K562 (cell line): ENCODE results near the gene ZCCHC17. TPM values are rescaled to one million over a fixed set of nuclear protein-coding genes. Genes with fewer than 3 reads are reported as not detected.

ENCODE experiments used
- ATF7 ChIP-seq: fragments of 450-650 bp; IDR thresholded peaks from 2 replicates; pipeline ENCODE4 v1.7.1; 2014; ENCODE audit warnings: mild to moderate bottlenecking, moderate library complexity
- BRF1 ChIP-seq: IDR thresholded peaks from 3 replicates; pipeline ENCODE4 v1.6.1; 2011; ENCODE audit warnings: borderline replicate concordance, mild to moderate bottlenecking; ENCODE audit not compliant: insufficient read length; ENCODE audit errors: extremely low read depth
- CBX5 ChIP-seq: IDR thresholded peaks from 2 replicates; pipeline ENCODE4 v1.6.1; 2014; ENCODE audit warnings: low read depth, borderline replicate concordance
- FOXJ3 ChIP-seq: sonication (generic); formaldehyde crosslinking; IDR thresholded peaks from 2 replicates; pipeline ENCODE4 v1.4.0; 2020; ENCODE audit warnings: mild to moderate bottlenecking, missing genetic modification reagents
- GATAD2A ChIP-seq: fragments of 450-650 bp; IDR thresholded peaks from 2 replicates; pipeline ENCODE4 v1.6.1; 2017
- MCM3 ChIP-seq: fragments of 450-650 bp; IDR thresholded peaks from 2 replicates; pipeline ENCODE4 v1.6.1; 2016
- NFIX ChIP-seq: fragments of 250-450 bp; sonication (Bioruptor Pico); IDR thresholded peaks from 2 replicates; pipeline ENCODE4 v1.4.0; 2020; ENCODE audit warnings: low read depth, mild to moderate bottlenecking, moderate library complexity
- PRMT5 ChIP-seq: sonication (generic); formaldehyde crosslinking; IDR thresholded peaks from 2 replicates; pipeline ENCODE4 v1.5.0; 2020; ENCODE audit warnings: missing genetic modification reagents
- SAFB ChIP-seq: fragments of 200-400 bp; formaldehyde crosslinking; IDR thresholded peaks from 2 replicates; pipeline ENCODE4 v1.6.1; 2017; ENCODE audit warnings: low read depth, low read length, borderline replicate concordance
- STAT5A ChIP-seq: IDR thresholded peaks from 2 replicates; pipeline ENCODE4 v1.6.1; 2012; ENCODE audit warnings: low read length, inconsistent platforms, borderline replicate concordance
- TAF9B ChIP-seq: fragments of 450-650 bp; IDR thresholded peaks from 2 replicates; pipeline ENCODE4 v1.6.1; 2018; ENCODE audit warnings: mild to moderate bottlenecking; ENCODE audit not compliant: partially characterized antibody
- TRIM24 ChIP-seq, 2 experiments: fragments of 450-650 bp; IDR thresholded peaks; 2 replicates each; pipeline ENCODE4 v1.6.1; 2016
- ZBTB1 ChIP-seq: sonication (generic); formaldehyde crosslinking; IDR thresholded peaks from 2 replicates; pipeline ENCODE4 v1.8.1; 2023; ENCODE audit warnings: missing genetic modification reagents, low read depth, mild to moderate bottlenecking, borderline replicate concordance
- ZNF436 ChIP-seq: fragments of 250-450, 450-650 bp; sonication (Bioruptor Pico); formaldehyde crosslinking; IDR thresholded peaks from 2 replicates; pipeline ENCODE4 v1.7.0; 2020; ENCODE audit warnings: mild to moderate bottlenecking
- ZNF695 ChIP-seq: fragments of 450-650 bp; formaldehyde crosslinking; IDR thresholded peaks from 2 replicates; pipeline ENCODE4 v1.4.0; 2020; ENCODE audit warnings: mild to moderate bottlenecking, moderate library complexity
- polyA plus RNA-seq, 8 experiments: library from polyadenylated mRNA; depleted of rRNA in 4 of 8; stranded (reverse) in 5 of 8; unstranded in 3 of 8; fragments of >200 nt; fragmentation: Nextera tagmentation in 2 of 8; fragmentation: Illumina TruSeq in 1 of 8; extraction: Ambion mirVana in 2 of 8; extraction: Trizol in 1 of 8; gene quantifications; 2 replicates each; pipeline versions ENCODE4 v1.2.1 to v1.2.3, GENCODE V29; 2011 to 2014; ENCODE audit warnings: inconsistent platforms in 1 of 8, missing spikeins in 1 of 8
- total RNA-seq, 7 experiments: library from RNA; depleted of rRNA in 6 of 7; stranded (reverse); fragments of >200 nt in 6 of 7; fragmentation: Illumina TruSeq in 2 of 7; extraction: Trizol in 2 of 7; gene quantifications; 2 replicates each; pipeline versions ENCODE4 v1.2.1 to v1.2.3, GENCODE V29; 2011 to 2021; ENCODE audit warnings: low replicate concordance in 1 of 7
- TF ChIP-seq, protein P1 (sequence below): sonication (generic); formaldehyde crosslinking; IDR thresholded peaks from 2 replicates; pipeline ENCODE4 v1.4.0; 2020; ENCODE audit warnings: mild to moderate bottlenecking, missing genetic modification reagents
- TF ChIP-seq, protein P2 (sequence below): fragments of 200-800 bp; sonication (Bioruptor generic); IDR thresholded peaks from 2 replicates; pipeline ENCODE4 v1.6.1; 2017; ENCODE audit warnings: missing genetic modification characterization, missing compliant biosample characterization
- TF ChIP-seq, protein P3 (sequence below): fragments of 450-650 bp; IDR thresholded peaks from 2 replicates; pipeline ENCODE4 v1.6.1; 2016; ENCODE audit warnings: borderline replicate concordance
- TF ChIP-seq, protein P4 (sequence below): fragments of 250-450 bp; sonication (Bioruptor Pico); IDR thresholded peaks from 2 replicates; pipeline ENCODE4 v1.8.0; 2021; ENCODE audit warnings: moderate library complexity, mild to moderate bottlenecking, inconsistent platforms
- TF ChIP-seq, protein P5 (sequence below): IDR thresholded peaks from 2 replicates; pipeline ENCODE4 v1.6.1; 2016; ENCODE audit warnings: missing genetic modification characterization, missing compliant biosample characterization
- TF ChIP-seq, protein P6 (sequence below): fragments of 450-650 bp; IDR thresholded peaks from 2 replicates; pipeline ENCODE4 v1.6.1; 2014; ENCODE audit warnings: low read depth, mild to moderate bottlenecking, moderate library complexity, borderline replicate concordance

The ZCCHC17 gene
- total and polyA plus RNA-seq, 9 of the 15 experiments (the other 6 are each of a cell fraction or from before 2014, with no cell fraction given) = 46.9 to 150 (median 74.7) TPM

DNA sequence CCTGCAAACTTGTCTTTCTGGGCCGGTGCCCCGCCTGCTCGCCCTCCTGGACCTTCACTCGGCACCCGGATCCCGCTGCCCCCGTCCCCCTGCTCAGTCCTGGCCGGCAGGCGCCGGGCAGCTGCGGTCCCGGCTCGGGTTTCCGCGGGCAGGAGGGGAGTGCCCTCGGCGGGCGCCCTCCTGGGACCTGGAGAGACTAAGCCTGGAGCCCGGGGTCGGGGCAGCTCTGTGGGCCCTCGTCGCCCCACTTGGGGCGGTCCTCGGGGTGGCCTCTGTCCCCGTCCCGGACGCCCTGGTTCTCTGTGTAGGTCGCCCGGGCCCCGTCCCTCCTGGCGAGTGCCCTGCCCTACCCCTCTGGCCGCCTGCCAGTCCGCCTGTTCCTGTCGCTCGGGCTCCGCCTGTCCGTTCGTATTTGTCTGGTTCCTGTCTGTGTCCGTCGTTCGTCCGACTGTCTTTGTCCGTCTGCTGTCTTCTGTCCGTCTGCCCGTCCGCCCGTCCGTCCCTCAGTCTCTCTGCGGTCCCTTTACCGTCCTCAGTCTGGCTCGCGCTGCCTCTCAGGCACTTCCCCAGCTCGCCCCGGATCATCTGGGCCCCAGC lies 116.7 kb downstream of the ZCCHC17 start (continued):
- TF ChIP-seq TAF9B (no peak), FOXJ3 (no peak), BRF1 (no peak), NFIX (no peak), ATF7 (no peak), ZNF436 (CRISPR knock-in tag) (no peak), MCM3 (no peak), PRMT5 (CRISPR knock-in tag) (no peak), STAT5A (no peak), SAFB (no peak), CBX5 (no peak), ZBTB1 (CRISPR knock-in tag) (no peak; the same call in 1 of the 2 replicates), TRIM24 (IDR thresholded peaks at IDR 0.05) (0 out of 4 replicates have a peak, but pooled peaks of 1 of the 2 experiments have one; percentile 29), GATAD2A (no peak), ZNF695 (CRISPR knock-in tag) (no peak)
- TF ChIP-seq, protein P1, sequence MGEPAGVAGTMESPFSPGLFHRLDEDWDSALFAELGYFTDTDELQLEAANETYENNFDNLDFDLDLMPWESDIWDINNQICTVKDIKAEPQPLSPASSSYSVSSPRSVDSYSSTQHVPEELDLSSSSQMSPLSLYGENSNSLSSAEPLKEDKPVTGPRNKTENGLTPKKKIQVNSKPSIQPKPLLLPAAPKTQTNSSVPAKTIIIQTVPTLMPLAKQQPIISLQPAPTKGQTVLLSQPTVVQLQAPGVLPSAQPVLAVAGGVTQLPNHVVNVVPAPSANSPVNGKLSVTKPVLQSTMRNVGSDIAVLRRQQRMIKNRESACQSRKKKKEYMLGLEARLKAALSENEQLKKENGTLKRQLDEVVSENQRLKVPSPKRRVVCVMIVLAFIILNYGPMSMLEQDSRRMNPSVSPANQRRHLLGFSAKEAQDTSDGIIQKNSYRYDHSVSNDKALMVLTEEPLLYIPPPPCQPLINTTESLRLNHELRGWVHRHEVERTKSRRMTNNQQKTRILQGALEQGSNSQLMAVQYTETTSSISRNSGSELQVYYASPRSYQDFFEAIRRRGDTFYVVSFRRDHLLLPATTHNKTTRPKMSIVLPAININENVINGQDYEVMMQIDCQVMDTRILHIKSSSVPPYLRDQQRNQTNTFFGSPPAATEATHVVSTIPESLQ (CRISPR knock-in tag) = no peak
- TF ChIP-seq, protein P2, sequence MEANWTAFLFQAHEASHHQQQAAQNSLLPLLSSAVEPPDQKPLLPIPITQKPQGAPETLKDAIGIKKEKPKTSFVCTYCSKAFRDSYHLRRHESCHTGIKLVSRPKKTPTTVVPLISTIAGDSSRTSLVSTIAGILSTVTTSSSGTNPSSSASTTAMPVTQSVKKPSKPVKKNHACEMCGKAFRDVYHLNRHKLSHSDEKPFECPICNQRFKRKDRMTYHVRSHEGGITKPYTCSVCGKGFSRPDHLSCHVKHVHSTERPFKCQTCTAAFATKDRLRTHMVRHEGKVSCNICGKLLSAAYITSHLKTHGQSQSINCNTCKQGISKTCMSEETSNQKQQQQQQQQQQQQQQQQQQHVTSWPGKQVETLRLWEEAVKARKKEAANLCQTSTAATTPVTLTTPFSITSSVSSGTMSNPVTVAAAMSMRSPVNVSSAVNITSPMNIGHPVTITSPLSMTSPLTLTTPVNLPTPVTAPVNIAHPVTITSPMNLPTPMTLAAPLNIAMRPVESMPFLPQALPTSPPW = no peak; the same call in 1 of the 2 replicates
- TF ChIP-seq, protein P3, sequence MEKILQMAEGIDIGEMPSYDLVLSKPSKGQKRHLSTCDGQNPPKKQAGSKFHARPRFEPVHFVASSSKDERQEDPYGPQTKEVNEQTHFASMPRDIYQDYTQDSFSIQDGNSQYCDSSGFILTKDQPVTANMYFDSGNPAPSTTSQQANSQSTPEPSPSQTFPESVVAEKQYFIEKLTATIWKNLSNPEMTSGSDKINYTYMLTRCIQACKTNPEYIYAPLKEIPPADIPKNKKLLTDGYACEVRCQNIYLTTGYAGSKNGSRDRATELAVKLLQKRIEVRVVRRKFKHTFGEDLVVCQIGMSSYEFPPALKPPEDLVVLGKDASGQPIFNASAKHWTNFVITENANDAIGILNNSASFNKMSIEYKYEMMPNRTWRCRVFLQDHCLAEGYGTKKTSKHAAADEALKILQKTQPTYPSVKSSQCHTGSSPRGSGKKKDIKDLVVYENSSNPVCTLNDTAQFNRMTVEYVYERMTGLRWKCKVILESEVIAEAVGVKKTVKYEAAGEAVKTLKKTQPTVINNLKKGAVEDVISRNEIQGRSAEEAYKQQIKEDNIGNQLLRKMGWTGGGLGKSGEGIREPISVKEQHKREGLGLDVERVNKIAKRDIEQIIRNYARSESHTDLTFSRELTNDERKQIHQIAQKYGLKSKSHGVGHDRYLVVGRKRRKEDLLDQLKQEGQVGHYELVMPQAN = no peak
- TF ChIP-seq, protein P4, sequence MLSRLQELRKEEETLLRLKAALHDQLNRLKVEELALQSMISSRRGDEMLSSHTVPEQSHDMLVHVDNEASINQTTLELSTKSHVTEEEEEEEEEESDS (CRISPR knock-in tag) = no peak
- TF ChIP-seq, protein P5, sequence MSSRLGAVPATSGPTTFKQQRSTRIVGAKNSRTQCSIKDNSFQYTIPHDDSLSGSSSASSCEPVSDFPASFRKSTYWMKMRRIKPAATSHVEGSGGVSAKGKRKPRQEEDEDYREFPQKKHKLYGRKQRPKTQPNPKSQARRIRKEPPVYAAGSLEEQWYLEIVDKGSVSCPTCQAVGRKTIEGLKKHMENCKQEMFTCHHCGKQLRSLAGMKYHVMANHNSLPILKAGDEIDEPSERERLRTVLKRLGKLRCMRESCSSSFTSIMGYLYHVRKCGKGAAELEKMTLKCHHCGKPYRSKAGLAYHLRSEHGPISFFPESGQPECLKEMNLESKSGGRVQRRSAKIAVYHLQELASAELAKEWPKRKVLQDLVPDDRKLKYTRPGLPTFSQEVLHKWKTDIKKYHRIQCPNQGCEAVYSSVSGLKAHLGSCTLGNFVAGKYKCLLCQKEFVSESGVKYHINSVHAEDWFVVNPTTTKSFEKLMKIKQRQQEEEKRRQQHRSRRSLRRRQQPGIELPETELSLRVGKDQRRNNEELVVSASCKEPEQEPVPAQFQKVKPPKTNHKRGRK (tag) = no peak
- TF ChIP-seq, protein P6, sequence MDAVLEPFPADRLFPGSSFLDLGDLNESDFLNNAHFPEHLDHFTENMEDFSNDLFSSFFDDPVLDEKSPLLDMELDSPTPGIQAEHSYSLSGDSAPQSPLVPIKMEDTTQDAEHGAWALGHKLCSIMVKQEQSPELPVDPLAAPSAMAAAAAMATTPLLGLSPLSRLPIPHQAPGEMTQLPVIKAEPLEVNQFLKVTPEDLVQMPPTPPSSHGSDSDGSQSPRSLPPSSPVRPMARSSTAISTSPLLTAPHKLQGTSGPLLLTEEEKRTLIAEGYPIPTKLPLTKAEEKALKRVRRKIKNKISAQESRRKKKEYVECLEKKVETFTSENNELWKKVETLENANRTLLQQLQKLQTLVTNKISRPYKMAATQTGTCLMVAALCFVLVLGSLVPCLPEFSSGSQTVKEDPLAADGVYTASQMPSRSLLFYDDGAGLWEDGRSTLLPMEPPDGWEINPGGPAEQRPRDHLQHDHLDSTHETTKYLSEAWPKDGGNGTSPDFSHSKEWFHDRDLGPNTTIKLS = no peak
